ENCODE measurements around the gene CASKIN1. TPM values are rescaled to one million over a fixed set of nuclear protein-coding genes. Genes with fewer than 3 reads are reported as not detected.

CASKIN1 gene
- total RNA-seq, 1 experiment from 2014 or later, result 7.9 TPM

- no peak for TF ChIP-seq CTCF (conservative IDR thresholded peaks at IDR 0.05)
- Mint-ChIP-seq H3K27ac (peak overlapping the region in 2 of 3 experiments; percentile 19 to 89; a peak in 2 of 7 replicates), H3K9me3 (no peaks in the 10 kb centered on the region), H3K36me3 (ENCODE audit: insufficient read depth in 1 of 3, low read depth in 3 of 3) (peaks cover 0 to 17% (median 14%) of the 10 kb centered on the region in 3 experiments; a peak in 4 of 7 replicates), H3K27me3 (ENCODE audit: low read depth) (no peaks in the 10 kb centered on the region), H3K4me1 (peaks cover 3 to 7% of the 10 kb centered on the region in 2 experiments), H3K4me3 (no peak overlapping the region)
- Histone ChIP-seq H4K91ac (ENCODE audit: insufficient read length, low read depth, low read length) (no peak overlapping the region), H2AFZ (ENCODE audit: low read length) (no peak overlapping the region), H3K27ac (ENCODE audit: insufficient read length, low read depth, low read length) (no peak overlapping the region), H3K9ac (ENCODE audit: extremely low read depth, insufficient read length, low read length) (no peak overlapping the region), H3K14ac (ENCODE audit: insufficient read depth, low read length) (no peak overlapping the region), H3K23ac (ENCODE audit: insufficient read length, low read depth, low read length) (no peak overlapping the region), H3K4ac (ENCODE audit: low read depth, low read length) (no peak overlapping the region), H3K27me3 (ENCODE audit: insufficient read depth, low read length) (no peaks in the 10 kb centered on the region), H4K20me1 (ENCODE audit: control insufficient read depth, insufficient read depth, insufficient read length) (peaks cover 3% of the 10 kb centered on the region), H3K4me2 (ENCODE audit: insufficient read depth, insufficient read length, low read length) (no peak overlapping the region), H2BK5ac (ENCODE audit: insufficient read length, low read length) (no peak overlapping the region), H2AK5ac (ENCODE audit: insufficient read length, low read length) (no peak overlapping the region), H3T11ph (ENCODE audit: low read length) (no peak overlapping the region), H3K4me1 (ENCODE audit: insufficient read depth, low read length) (no peaks in the 10 kb centered on the region), H2BK15ac (ENCODE audit: low read depth, low read length) (no peak overlapping the region), H3K18ac (ENCODE audit: insufficient read length, low read depth, low read length) (no peak overlapping the region), H3K23me2 (ENCODE audit: insufficient read length, low read depth, low read length, poor library complexity, severe bottlenecking) (peaks cover under 1% of the 10 kb centered on the region), H3K79me1 (ENCODE audit: insufficient read depth, low read depth, low read length, poor library complexity, severe bottlenecking) (no peaks in the 10 kb centered on the region), H4K8ac (replicated peaks; ENCODE audit: insufficient read length, low read depth, low read length) (no peak overlapping the region), H3K9me3 (ENCODE audit: control insufficient read depth, low read depth, low read length) (no peaks in the 10 kb centered on the region), H2BK120ac (ENCODE audit: low read depth, low read length, poor library complexity, severe bottlenecking) (no peak overlapping the region), H2BK20ac (ENCODE audit: low read depth, low read length, poor library complexity, severe bottlenecking) (no peak overlapping the region), H3K79me2 (ENCODE audit: insufficient read depth, low read length) (no peaks in the 10 kb centered on the region), H2BK12ac (ENCODE audit: insufficient read length, low read depth, low read length) (no peak overlapping the region), H4K5ac (ENCODE audit: insufficient read length, low read depth, low read length) (no peak overlapping the region), H3K56ac (ENCODE audit: insufficient read length, low read depth, low read length) (no peak overlapping the region)
- no CpG with 5 or more reads among the region's 46 CpGs for WGBS (ENCODE audit: extremely low coverage, insufficient read length, low lambda C conversion rate)
- DNase-seq, result peak; percentile 61
These were observed 15.2 kb downstream of the CASKIN1 start for GRCh38 chr16:2180962-2181923.

Data from H9 (cell line).